ENCODE data around the gene HIGD1B.

DNA sequence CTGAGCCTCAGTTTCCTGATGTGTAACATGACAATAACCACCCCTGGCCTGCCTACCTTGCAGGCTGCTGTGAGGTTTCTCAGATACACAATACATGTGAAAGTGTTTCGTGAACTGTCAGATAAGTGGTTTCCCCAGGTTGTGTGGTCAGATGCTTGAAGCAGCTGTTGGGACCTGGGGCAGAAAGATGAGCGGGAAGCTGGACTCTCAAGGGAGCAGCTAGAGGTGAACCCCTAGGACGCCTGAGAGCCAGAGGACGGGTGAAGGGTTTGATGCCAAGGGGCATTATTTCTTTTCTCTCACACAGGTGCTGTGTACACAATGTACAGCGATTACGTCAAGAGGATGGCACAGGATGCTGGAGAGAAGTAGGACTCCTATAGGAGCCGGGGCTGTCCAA is 2.3 kb downstream of the HIGD1B start:
- TF ChIP-seq LARP7 (IDR thresholded peaks at IDR 0.05) = no peak
- no peak for TF ChIP-seq ERF (CRISPR knock-in tag; IDR thresholded peaks at IDR 0.05)

All from K562 (cell line).